K562 (cell line): ENCODE measurements around the gene LAPTM5. TPM values are rescaled to one million over a fixed set of nuclear protein-coding genes. Genes with fewer than 3 reads are reported as not detected.
A peak's percentile ranks its signal among the peaks of the same experiment; 100 is the strongest.

ENCODE experiments used
- ARID1B ChIP-seq: fragments of 450-650 bp; IDR thresholded peaks from 2 replicates; pipeline ENCODE4 v1.6.1; 2016; ENCODE audit warnings: antibody characterized with exemption, mild to moderate bottlenecking, inconsistent platforms
- CBX3 ChIP-seq, 2 experiments: IDR thresholded peaks; 1 replicate in 1 of 2; 2 replicates in 1 of 2; pipeline ENCODE4 v1.6.1; 2012; ENCODE audit warnings: inconsistent platforms in 2 of 2, low read length in 2 of 2, borderline replicate concordance in 1 of 2, control low read depth in 1 of 2
- CREB1 ChIP-seq, 2 experiments: sonication (generic) in 1 of 2; formaldehyde crosslinking in 1 of 2; IDR thresholded peaks; 2 replicates each; pipeline versions ENCODE4 v1.6.1 to v1.8.0; 2012 to 2022; ENCODE audit warnings: inconsistent platforms in 1 of 2, mild to moderate bottlenecking in 1 of 2, missing genetic modification reagents in 1 of 2, moderate library complexity in 1 of 2
- EWSR1 ChIP-seq: fragments of 450-650 bp; IDR thresholded peaks from 2 replicates; pipeline ENCODE4 v1.6.1; 2018; ENCODE audit warnings: borderline replicate concordance, mild to moderate bottlenecking, low read depth, moderate library complexity; ENCODE audit not compliant: partially characterized antibody
- FOXK1 ChIP-seq: sonication (generic); formaldehyde crosslinking; IDR thresholded peaks from 2 replicates; pipeline ENCODE4 v1.8.0; 2022; ENCODE audit warnings: missing genetic modification reagents, mild to moderate bottlenecking, borderline replicate concordance
- HDAC8 ChIP-seq: fragments of 450-650 bp; IDR thresholded peaks from 2 replicates; pipeline ENCODE4 v1.6.1; 2016; ENCODE audit warnings: mild to moderate bottlenecking, missing genetic modification characterization, moderate library complexity, missing compliant biosample characterization
- HNRNPL ChIP-seq: fragments of 200-400 bp; formaldehyde crosslinking; IDR thresholded peaks from 2 replicates; pipeline ENCODE4 v1.6.1; 2017; ENCODE audit warnings: low read depth, mild to moderate bottlenecking, low read length
- ILF3 ChIP-seq: fragments of 450-650 bp; IDR thresholded peaks from 2 replicates; pipeline ENCODE4 v1.6.1; 2018; ENCODE audit warnings: antibody characterized with exemption, mild to moderate bottlenecking, moderate library complexity, borderline replicate concordance
- MYC ChIP-seq, 2 experiments: fragments of 250-450 bp in 1 of 2; sonication (Bioruptor Pico) in 1 of 2; IDR thresholded peaks; 2 replicates each; pipeline versions ENCODE4 v1.5.1 to v1.6.1; 2012 to 2021; ENCODE audit warnings: low read depth in 2 of 2, borderline replicate concordance in 1 of 2, improper control_type of control experiment in 1 of 2, low read length in 1 of 2, mild to moderate bottlenecking in 1 of 2, moderate library complexity in 1 of 2
- NFIC ChIP-seq: fragments of 450-650 bp; IDR thresholded peaks from 2 replicates; pipeline ENCODE4 v1.6.1; 2017; ENCODE audit warnings: mild to moderate bottlenecking, inconsistent platforms
- NR3C1 ChIP-seq: sonication (generic); formaldehyde crosslinking; IDR thresholded peaks from 2 replicates; pipeline ENCODE4 v1.8.1; 2022; ENCODE audit warnings: missing genetic modification reagents
- POLR2B ChIP-seq: fragments of 450-650 bp; IDR thresholded peaks from 2 replicates; pipeline ENCODE4 v1.6.1; 2018; ENCODE audit warnings: low read depth; ENCODE audit not compliant: partially characterized antibody
- SOX6 ChIP-seq: fragments of 450-650 bp; IDR thresholded peaks from 2 replicates; pipeline ENCODE4 v1.6.1; 2014; ENCODE audit warnings: mild to moderate bottlenecking
- ZNF134 ChIP-seq: fragments of 250-450 bp; sonication (Bioruptor Pico); conservative IDR thresholded peaks from 2 replicates; pipeline ENCODE4 v1.4.0; 2020
- ZNF224 ChIP-seq: sonication (generic); formaldehyde crosslinking; IDR thresholded peaks from 2 replicates; pipeline ENCODE4 v1.8.0; 2022; ENCODE audit warnings: mild to moderate bottlenecking, missing genetic modification reagents
- ZNF354B ChIP-seq: fragments of 250-450 bp; sonication (Bioruptor Pico); IDR thresholded peaks from 2 replicates; pipeline ENCODE4 v1.4.0; 2020
- polyA plus RNA-seq, 8 experiments: library from polyadenylated mRNA; depleted of rRNA in 4 of 8; stranded (reverse) in 5 of 8; unstranded in 3 of 8; fragments of >200 nt; fragmentation: Nextera tagmentation in 2 of 8; fragmentation: Illumina TruSeq in 1 of 8; extraction: Ambion mirVana in 2 of 8; extraction: Trizol in 1 of 8; gene quantifications; 2 replicates each; pipeline versions ENCODE4 v1.2.1 to v1.2.3, GENCODE V29; 2011 to 2014; ENCODE audit warnings: inconsistent platforms in 1 of 8, missing spikeins in 1 of 8
- total RNA-seq, 7 experiments: library from RNA; depleted of rRNA in 6 of 7; stranded (reverse); fragments of >200 nt in 6 of 7; fragmentation: Illumina TruSeq in 2 of 7; extraction: Trizol in 2 of 7; gene quantifications; 2 replicates each; pipeline versions ENCODE4 v1.2.1 to v1.2.3, GENCODE V29; 2011 to 2021; ENCODE audit warnings: low replicate concordance in 1 of 7
- TF ChIP-seq, protein P1 (sequence below): sonication (generic); formaldehyde crosslinking; IDR thresholded peaks from 2 replicates; pipeline ENCODE4 v1.8.0; 2022; ENCODE audit warnings: missing genetic modification reagents, mild to moderate bottlenecking, moderate library complexity, borderline replicate concordance
- TF ChIP-seq, protein P2 (sequence below), 2 experiments: IDR thresholded peaks; 2 replicates each; pipeline ENCODE4 v1.6.1; 2012; ENCODE audit warnings: improper control_type of control experiment in 2 of 2, low read depth in 2 of 2, low read length in 2 of 2, borderline replicate concordance in 1 of 2
- TF ChIP-seq, protein P3 (sequence below): fragments of 250-450 bp; sonication (Bioruptor Pico); IDR thresholded peaks from 2 replicates; pipeline ENCODE4 v1.4.0; 2020
- TF ChIP-seq, protein P4 (sequence below): fragments of 200-800 bp; sonication (Bioruptor generic); IDR thresholded peaks from 2 replicates; pipeline ENCODE4 v1.6.1; 2017; ENCODE audit warnings: missing genetic modification characterization, missing compliant biosample characterization

The LAPTM5 gene
- total and polyA plus RNA-seq, 9 of the 15 experiments (the other 6 are each of a cell fraction or from before 2014, with no cell fraction given) = 2.4 to 47.3 (median 20.3) TPM

DNA sequence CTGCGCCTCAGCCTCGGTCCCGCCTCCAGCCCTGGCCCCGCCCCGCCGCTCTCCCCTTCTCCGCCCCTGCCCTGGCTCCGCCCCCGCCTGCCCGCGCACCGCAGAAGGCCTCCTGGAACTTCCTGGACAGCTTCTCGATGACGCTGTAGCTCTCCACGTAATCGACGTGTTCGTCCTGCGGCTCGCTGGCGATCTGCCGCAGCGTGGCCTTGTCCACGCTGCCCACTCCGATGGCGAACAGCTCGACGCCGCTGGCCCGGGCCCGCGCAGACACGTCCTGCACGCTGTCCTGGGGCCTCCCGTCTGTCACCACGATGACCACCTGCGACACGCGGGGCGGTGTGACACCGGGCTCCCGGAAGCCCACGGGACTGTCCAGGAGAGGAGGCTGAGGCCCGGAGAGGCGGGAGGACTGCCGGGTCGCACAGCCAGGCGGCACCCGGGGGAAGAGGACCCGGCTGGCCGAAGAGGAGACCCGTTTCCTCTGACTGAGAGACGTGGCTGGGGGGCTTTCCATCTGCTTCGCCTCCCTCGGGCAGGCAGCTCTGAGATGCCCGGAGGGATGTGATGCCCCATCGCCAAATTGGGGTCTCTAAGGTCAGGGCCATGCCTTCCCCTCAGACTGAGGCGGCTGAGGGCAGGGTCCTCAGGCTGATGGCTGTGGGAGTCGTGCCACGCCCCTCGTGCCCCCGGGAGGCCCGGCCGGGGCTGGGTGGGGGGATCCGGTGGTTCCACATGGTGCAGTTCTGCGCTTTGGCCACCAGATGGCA lies 38.8 kb downstream of the LAPTM5 start (continued):
- TF ChIP-seq MYC (IDR thresholded peaks at IDR 0.05; ENCODE audit: low read depth, low read length) = peak; percentile 96
- TF ChIP-seq MYC (CRISPR knock-in tag; IDR thresholded peaks at IDR 0.05; ENCODE audit: borderline replicate concordance, low read depth) = peak; percentile 98
- TF ChIP-seq EWSR1 = no peak
- no peak for TF ChIP-seq ILF3
- peak; percentile 90 for TF ChIP-seq CREB1 (IDR thresholded peaks at IDR 0.05)
- peak; percentile 93 for TF ChIP-seq CREB1 (CRISPR knock-in tag; IDR thresholded peaks at IDR 0.05)
- TF ChIP-seq, protein P1, sequence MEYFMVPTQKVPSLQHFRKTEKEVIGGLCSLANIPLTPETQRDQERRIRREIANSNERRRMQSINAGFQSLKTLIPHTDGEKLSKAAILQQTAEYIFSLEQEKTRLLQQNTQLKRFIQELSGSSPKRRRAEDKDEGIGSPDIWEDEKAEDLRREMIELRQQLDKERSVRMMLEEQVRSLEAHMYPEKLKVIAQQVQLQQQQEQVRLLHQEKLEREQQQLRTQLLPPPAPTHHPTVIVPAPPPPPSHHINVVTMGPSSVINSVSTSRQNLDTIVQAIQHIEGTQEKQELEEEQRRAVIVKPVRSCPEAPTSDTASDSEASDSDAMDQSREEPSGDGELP (CRISPR knock-in tag) = peak; percentile 87
- TF ChIP-seq, protein P2, sequence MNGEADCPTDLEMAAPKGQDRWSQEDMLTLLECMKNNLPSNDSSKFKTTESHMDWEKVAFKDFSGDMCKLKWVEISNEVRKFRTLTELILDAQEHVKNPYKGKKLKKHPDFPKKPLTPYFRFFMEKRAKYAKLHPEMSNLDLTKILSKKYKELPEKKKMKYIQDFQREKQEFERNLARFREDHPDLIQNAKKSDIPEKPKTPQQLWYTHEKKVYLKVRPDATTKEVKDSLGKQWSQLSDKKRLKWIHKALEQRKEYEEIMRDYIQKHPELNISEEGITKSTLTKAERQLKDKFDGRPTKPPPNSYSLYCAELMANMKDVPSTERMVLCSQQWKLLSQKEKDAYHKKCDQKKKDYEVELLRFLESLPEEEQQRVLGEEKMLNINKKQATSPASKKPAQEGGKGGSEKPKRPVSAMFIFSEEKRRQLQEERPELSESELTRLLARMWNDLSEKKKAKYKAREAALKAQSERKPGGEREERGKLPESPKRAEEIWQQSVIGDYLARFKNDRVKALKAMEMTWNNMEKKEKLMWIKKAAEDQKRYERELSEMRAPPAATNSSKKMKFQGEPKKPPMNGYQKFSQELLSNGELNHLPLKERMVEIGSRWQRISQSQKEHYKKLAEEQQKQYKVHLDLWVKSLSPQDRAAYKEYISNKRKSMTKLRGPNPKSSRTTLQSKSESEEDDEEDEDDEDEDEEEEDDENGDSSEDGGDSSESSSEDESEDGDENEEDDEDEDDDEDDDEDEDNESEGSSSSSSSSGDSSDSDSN (IDR thresholded peaks at IDR 0.05; ENCODE audit: borderline replicate concordance in 1 of 2, low read depth in 2 of 2, low read length in 2 of 2) = peak in 1 of 2 experiments; percentile 87; a peak in 2 of 4 replicates
- peak in 1 of 2 experiments; percentile 65; a peak in 1 of 3 replicates for TF ChIP-seq CBX3 (IDR thresholded peaks at IDR 0.05; ENCODE audit: borderline replicate concordance in 1 of 2, low read length in 2 of 2)
- peak; percentile 93; the same call in 1 of the 2 replicates for TF ChIP-seq ZNF224 (CRISPR knock-in tag)
- peak; percentile 94 for TF ChIP-seq POLR2B
- peak; percentile 54; the same call in 1 of the 2 replicates for TF ChIP-seq ZNF134 (CRISPR knock-in tag)
- TF ChIP-seq ZNF354B = no peak
- TF ChIP-seq HNRNPL = peak; percentile 93
- TF ChIP-seq, protein P3, sequence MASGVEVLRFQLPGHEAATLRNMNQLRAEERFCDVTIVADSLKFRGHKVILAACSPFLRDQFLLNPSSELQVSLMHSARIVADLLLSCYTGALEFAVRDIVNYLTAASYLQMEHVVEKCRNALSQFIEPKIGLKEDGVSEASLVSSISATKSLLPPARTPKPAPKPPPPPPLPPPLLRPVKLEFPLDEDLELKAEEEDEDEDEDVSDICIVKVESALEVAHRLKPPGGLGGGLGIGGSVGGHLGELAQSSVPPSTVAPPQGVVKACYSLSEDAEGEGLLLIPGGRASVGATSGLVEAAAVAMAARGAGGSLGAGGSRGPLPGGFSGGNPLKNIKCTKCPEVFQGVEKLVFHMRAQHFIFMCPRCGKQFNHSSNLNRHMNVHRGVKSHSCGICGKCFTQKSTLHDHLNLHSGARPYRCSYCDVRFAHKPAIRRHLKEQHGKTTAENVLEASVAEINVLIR (CRISPR knock-in tag) = peak; percentile 86
- no peak; the same call in 1 of the 2 replicates for TF ChIP-seq NR3C1 (CRISPR knock-in tag)
- TF ChIP-seq FOXK1 (CRISPR knock-in tag) = peak; percentile 93; the same call in 1 of the 2 replicates
- TF ChIP-seq NFIC = peak; percentile 91
- TF ChIP-seq HDAC8 (tag) = peak; percentile 96
- TF ChIP-seq ARID1B = 0 out of 2 replicates have a peak, but pooled peaks have one; percentile 18
- TF ChIP-seq, protein P4, sequence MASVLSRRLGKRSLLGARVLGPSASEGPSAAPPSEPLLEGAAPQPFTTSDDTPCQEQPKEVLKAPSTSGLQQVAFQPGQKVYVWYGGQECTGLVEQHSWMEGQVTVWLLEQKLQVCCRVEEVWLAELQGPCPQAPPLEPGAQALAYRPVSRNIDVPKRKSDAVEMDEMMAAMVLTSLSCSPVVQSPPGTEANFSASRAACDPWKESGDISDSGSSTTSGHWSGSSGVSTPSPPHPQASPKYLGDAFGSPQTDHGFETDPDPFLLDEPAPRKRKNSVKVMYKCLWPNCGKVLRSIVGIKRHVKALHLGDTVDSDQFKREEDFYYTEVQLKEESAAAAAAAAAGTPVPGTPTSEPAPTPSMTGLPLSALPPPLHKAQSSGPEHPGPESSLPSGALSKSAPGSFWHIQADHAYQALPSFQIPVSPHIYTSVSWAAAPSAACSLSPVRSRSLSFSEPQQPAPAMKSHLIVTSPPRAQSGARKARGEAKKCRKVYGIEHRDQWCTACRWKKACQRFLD (CRISPR knock-in tag) = peak; percentile 95; the same call in 1 of the 2 replicates
- TF ChIP-seq SOX6 = no peak
